ENCODE measurements around the gene CYTH1. TPM values are rescaled to one million over a fixed set of nuclear protein-coding genes. Genes with fewer than 3 reads are reported as not detected.

Gene CYTH1
- total RNA-seq, 1 experiment from 2014 or later = 9.7 TPM

DNA sequence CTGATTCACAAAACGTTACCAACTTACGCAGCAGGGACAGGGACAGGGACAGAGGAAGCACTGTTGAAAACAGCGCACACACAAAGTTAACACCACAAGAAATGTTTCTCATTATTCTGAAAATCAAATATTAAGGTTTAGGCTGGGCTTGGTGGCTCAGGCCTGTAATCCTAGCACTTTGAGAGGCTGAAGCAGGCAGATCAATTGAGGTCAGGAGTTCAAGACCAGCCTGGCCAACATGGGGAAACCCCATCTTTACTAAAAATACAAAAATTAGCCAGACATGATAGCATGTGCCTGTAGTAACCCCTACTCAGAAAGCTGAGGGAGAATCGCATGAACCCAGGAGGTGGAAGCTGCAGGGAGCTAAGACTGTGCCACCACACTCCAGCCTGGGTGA is 4.2 kb downstream of the CYTH1 start:
- no peak overlapping the region for H2BK20ac ChIP-seq (ENCODE audit: low read depth, low read length, poor library complexity, severe bottlenecking)
- no peak overlapping the region for H3K23ac ChIP-seq (ENCODE audit: insufficient read length, low read depth, low read length)
- H2BK5ac ChIP-seq (ENCODE audit: insufficient read length, low read length) = no peak overlapping the region
- no peak overlapping the region for H2AK5ac ChIP-seq (ENCODE audit: insufficient read length, low read length)
- H2BK15ac ChIP-seq (ENCODE audit: low read depth, low read length) = no peak overlapping the region
- H3K36me3 Mint-ChIP-seq (ENCODE audit: insufficient read depth in 1 of 3, low read depth in 3 of 3) = no peaks in the 10 kb centered on the region; a peak in 1 of 7 replicates
- no peak overlapping the region for H3K9ac ChIP-seq (ENCODE audit: extremely low read depth, insufficient read length, low read length)
- H3K79me1 ChIP-seq (ENCODE audit: insufficient read depth, low read depth, low read length, poor library complexity, severe bottlenecking) = peaks cover 3% of the 10 kb centered on the region
- no peaks in the 10 kb centered on the region for H3K23me2 ChIP-seq (ENCODE audit: insufficient read length, low read depth, low read length, poor library complexity, severe bottlenecking)
- no peak for DNase-seq
- peaks cover 14 to 17% of the 10 kb centered on the region in 2 experiments for H3K4me1 Mint-ChIP-seq
- no peak overlapping the region for H3K27ac Mint-ChIP-seq
- H4K5ac ChIP-seq (ENCODE audit: insufficient read length, low read depth, low read length) = no peak overlapping the region
- H4K91ac ChIP-seq (ENCODE audit: insufficient read length, low read depth, low read length) = no peak overlapping the region
- no peak overlapping the region for H3K4ac ChIP-seq (ENCODE audit: low read depth, low read length)
- H3K9me3 Mint-ChIP-seq = no peaks in the 10 kb centered on the region
- no peak overlapping the region for H3K18ac ChIP-seq (ENCODE audit: insufficient read length, low read depth, low read length)
- no peak overlapping the region for H2BK120ac ChIP-seq (ENCODE audit: low read depth, low read length, poor library complexity, severe bottlenecking)
- H3K4me1 ChIP-seq (ENCODE audit: insufficient read depth, low read length) = no peaks in the 10 kb centered on the region
- H3K4me3 Mint-ChIP-seq = no peak overlapping the region
- no peak overlapping the region for H2AFZ ChIP-seq (ENCODE audit: low read length)
- H3K4me2 ChIP-seq (ENCODE audit: insufficient read depth, insufficient read length, low read length) = no peak overlapping the region
- H3K27me3 ChIP-seq (ENCODE audit: insufficient read depth, low read length) = no peaks in the 10 kb centered on the region
- no peak overlapping the region for H3K56ac ChIP-seq (ENCODE audit: insufficient read length, low read depth, low read length)
- H3K27me3 Mint-ChIP-seq (ENCODE audit: low read depth) = no peaks in the 10 kb centered on the region; the same call in 1 of the 2 replicates
- H3K79me2 ChIP-seq (ENCODE audit: insufficient read depth, low read length) = no peaks in the 10 kb centered on the region
- H3K14ac ChIP-seq (ENCODE audit: insufficient read depth, low read length) = no peak overlapping the region
- H2BK12ac ChIP-seq (ENCODE audit: insufficient read length, low read depth, low read length) = no peak overlapping the region
- no peak overlapping the region for H4K8ac ChIP-seq (replicated peaks; ENCODE audit: insufficient read length, low read depth, low read length)
- WGBS (ENCODE audit: extremely low coverage, insufficient read length, low lambda C conversion rate) = no CpG with 5 or more reads among the region's 4 CpGs
- no peaks in the 10 kb centered on the region for H4K20me1 ChIP-seq (ENCODE audit: control insufficient read depth, insufficient read depth, insufficient read length)
- no peak overlapping the region for H3K27ac ChIP-seq (ENCODE audit: insufficient read length, low read depth, low read length)
- TF ChIP-seq, protein P1, sequence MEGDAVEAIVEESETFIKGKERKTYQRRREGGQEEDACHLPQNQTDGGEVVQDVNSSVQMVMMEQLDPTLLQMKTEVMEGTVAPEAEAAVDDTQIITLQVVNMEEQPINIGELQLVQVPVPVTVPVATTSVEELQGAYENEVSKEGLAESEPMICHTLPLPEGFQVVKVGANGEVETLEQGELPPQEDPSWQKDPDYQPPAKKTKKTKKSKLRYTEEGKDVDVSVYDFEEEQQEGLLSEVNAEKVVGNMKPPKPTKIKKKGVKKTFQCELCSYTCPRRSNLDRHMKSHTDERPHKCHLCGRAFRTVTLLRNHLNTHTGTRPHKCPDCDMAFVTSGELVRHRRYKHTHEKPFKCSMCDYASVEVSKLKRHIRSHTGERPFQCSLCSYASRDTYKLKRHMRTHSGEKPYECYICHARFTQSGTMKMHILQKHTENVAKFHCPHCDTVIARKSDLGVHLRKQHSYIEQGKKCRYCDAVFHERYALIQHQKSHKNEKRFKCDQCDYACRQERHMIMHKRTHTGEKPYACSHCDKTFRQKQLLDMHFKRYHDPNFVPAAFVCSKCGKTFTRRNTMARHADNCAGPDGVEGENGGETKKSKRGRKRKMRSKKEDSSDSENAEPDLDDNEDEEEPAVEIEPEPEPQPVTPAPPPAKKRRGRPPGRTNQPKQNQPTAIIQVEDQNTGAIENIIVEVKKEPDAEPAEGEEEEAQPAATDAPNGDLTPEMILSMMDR (conservative IDR thresholded peaks at IDR 0.05) = no peak
- no peak overlapping the region for H3T11ph ChIP-seq (ENCODE audit: low read length)
- H3K9me3 ChIP-seq (ENCODE audit: control insufficient read depth, low read depth, low read length) = no peaks in the 10 kb centered on the region
